ENCODE measurements around the gene NME9. TPM values are rescaled to one million over a fixed set of nuclear protein-coding genes. Genes with fewer than 3 reads are reported as not detected.

Gene NME9
- total RNA-seq, 1 experiment from 2014 or later = not detected

GRCh38 chr3:138338811-138339210 is 9.2 kb upstream of the NME9 start:
- TF ChIP-seq POLR2AphosphoS5 (IDR thresholded peaks at IDR 0.05; ENCODE audit: low read depth, low read length) (no peak), REST (IDR thresholded peaks at IDR 0.05; ENCODE audit: insufficient read depth in 1 of 2, low read depth in 2 of 2, low read length in 1 of 2) (no peak), CTCF (IDR thresholded peaks at IDR 0.05) (no peak), SIN3A (IDR thresholded peaks at IDR 0.05; ENCODE audit: borderline replicate concordance, insufficient read depth, low read depth, low read length) (no peak), TCF7L2 (IDR thresholded peaks at IDR 0.05; ENCODE audit: low read depth, low read length) (no peak)
- intact Hi-C loops (cut with micrococcal nuclease; ENCODE audit: unreplicated experiment) (loop anchor here (10.0 kb wide), 1 partner anchor 66 kb away; no protein-coding TSS in a partner anchor), in situ Hi-C loops (cut with HindIII; ENCODE audit: low pct_unique_long_range_greater_than_20kb, low sequenced_read_pairs) (no loop called here)
- no peak overlapping the region for H3K4me3 ChIP-seq (ENCODE audit: low read depth in 2 of 2, low read length in 2 of 2)
- no peaks in the 10 kb centered on the region for H3K4me1 ChIP-seq (ENCODE audit: control insufficient read depth, insufficient read depth, low read length)
- H3K27me3 ChIP-seq (ENCODE audit: control insufficient read depth, insufficient read depth, low read length) = peaks cover 11% of the 10 kb centered on the region
- POLR2A ChIA-PET = no interaction called here
- H3K27ac ChIP-seq (ENCODE audit: low read length) = no peak overlapping the region
- DNase-seq (ENCODE audit: low read depth, low spot score) (no peak), ATAC-seq (no peak)
- H3K9me3 ChIP-seq (ENCODE audit: control insufficient read depth, insufficient read depth, low read depth, low read length) = no peaks in the 10 kb centered on the region
- CTCF ChIA-PET = no interaction called here
- BruUV-seq (replicated peaks) = no TSS peak
- H3K36me3 ChIP-seq (ENCODE audit: control insufficient read depth, insufficient read depth, low read length) = no peaks in the 10 kb centered on the region

GRCh38 chr3:138338244-138338643 is 8.6 kb upstream of the NME9 start:
- Histone ChIP-seq H3K4me3 (ENCODE audit: low read depth in 2 of 2, low read length in 2 of 2) (no peak overlapping the region), H3K4me1 (ENCODE audit: control insufficient read depth, insufficient read depth, low read length) (no peaks in the 10 kb centered on the region), H3K27ac (ENCODE audit: low read length) (no peak overlapping the region), H3K9me3 (ENCODE audit: control insufficient read depth, insufficient read depth, low read depth, low read length) (no peaks in the 10 kb centered on the region), H3K36me3 (ENCODE audit: control insufficient read depth, insufficient read depth, low read length) (no peaks in the 10 kb centered on the region), H3K27me3 (ENCODE audit: control insufficient read depth, insufficient read depth, low read length) (peaks cover 12% of the 10 kb centered on the region)
- ATAC-seq = no peak
- DNase-seq (ENCODE audit: low read depth, low spot score) = no peak
- no TSS peak for BruUV-seq (replicated peaks)
- TF ChIP-seq REST (IDR thresholded peaks at IDR 0.05; ENCODE audit: insufficient read depth in 1 of 2, low read depth in 2 of 2, low read length in 1 of 2) = no peak
- TF ChIP-seq POLR2AphosphoS5 (IDR thresholded peaks at IDR 0.05; ENCODE audit: low read depth, low read length) = no peak
- no peak for TF ChIP-seq CTCF (IDR thresholded peaks at IDR 0.05)
- no peak for TF ChIP-seq SIN3A (IDR thresholded peaks at IDR 0.05; ENCODE audit: borderline replicate concordance, insufficient read depth, low read depth, low read length)
- TF ChIP-seq TCF7L2 (IDR thresholded peaks at IDR 0.05; ENCODE audit: low read depth, low read length) = no peak
- ChIA-PET CTCF (no interaction called here), POLR2A (no interaction called here)
- intact Hi-C loops (cut with micrococcal nuclease; ENCODE audit: unreplicated experiment) (loop anchor here (10.0 kb wide), 1 partner anchor 67 kb away; no protein-coding TSS in a partner anchor), in situ Hi-C loops (cut with HindIII; ENCODE audit: low pct_unique_long_range_greater_than_20kb, low sequenced_read_pairs) (no loop called here)

Data from Panc1 (cell line).